Measurements from ENCODE around the gene CRYAB. TPM values are rescaled to one million over a fixed set of nuclear protein-coding genes. Genes with fewer than 3 reads are reported as not detected.

The CRYAB gene
- total RNA-seq, 1 experiment from 2014 or later: 2.1 TPM

GRCh38 chr11:111870886-111871692, 40.5 kb downstream of the CRYAB start, which contains the start of gene ALG9 (continued):
- TF ChIP-seq ATF1 (CRISPR knock-in tag; IDR thresholded peaks at IDR 0.05) (no peak), ZMAT4 (CRISPR knock-in tag; IDR thresholded peaks at IDR 0.05) (no peak)

- DNase-seq (ENCODE audit: low spot score): no peak
- Mint-ChIP-seq H3K4me1 (peaks cover 12% of the 10 kb centered on the region), H3K36me3 (peaks cover 2% of the 10 kb centered on the region; the same call in 1 of the 2 replicates), H3K4me3 (peak overlapping the region; percentile 89), H3K27ac (peak overlapping the region; percentile 39), H3K9me3 (no peaks in the 10 kb centered on the region), H3K27me3 (ENCODE audit: low read depth) (no peaks in the 10 kb centered on the region; the same call in 1 of the 2 replicates)
- ChIA-PET CTCF (interaction anchor here (0.5 to 3.3 kb wide), 25 partner anchors 9 to 442 kb away, joined by 3 to 51 read pairs (median 6); partner anchors contain the start of genes DIXDC1, DLAT, PPP2R1B and SIK2), POLR2A (interaction anchor here (1.0 to 1.9 kb wide), 5 partner anchors 48 to 112 kb away, joined by 3 to 18 read pairs (median 6); partner anchors contain the start of gene C11orf52)
- no peak for ATAC-seq
- no peak for TF ChIP-seq AR (CRISPR knock-in tag; IDR thresholded peaks at IDR 0.05)
- no peak for TF ChIP-seq ESRRA (CRISPR knock-in tag; IDR thresholded peaks at IDR 0.05; ENCODE audit: borderline replicate concordance)
- no peak for TF ChIP-seq CBFB (CRISPR knock-in tag; IDR thresholded peaks at IDR 0.05; ENCODE audit: low read depth)
- no peak for TF ChIP-seq ZNF416 (CRISPR knock-in tag; IDR thresholded peaks at IDR 0.05)
- no peak for TF ChIP-seq TEAD1 (CRISPR knock-in tag; IDR thresholded peaks at IDR 0.05)
- TF ChIP-seq SMAD4 (CRISPR knock-in tag; IDR thresholded peaks at IDR 0.05): no peak
- TF ChIP-seq ZNF512 (CRISPR knock-in tag; IDR thresholded peaks at IDR 0.05; ENCODE audit: borderline replicate concordance): no peak
- TF ChIP-seq ZNF232 (CRISPR knock-in tag; IDR thresholded peaks at IDR 0.05): no peak
- TF ChIP-seq HMGA2 (CRISPR knock-in tag; IDR thresholded peaks at IDR 0.05): no peak
- TF ChIP-seq ZBTB21 (CRISPR knock-in tag; IDR thresholded peaks at IDR 0.05; ENCODE audit: borderline replicate concordance): no peak
- no peak for TF ChIP-seq JUN (CRISPR knock-in tag; IDR thresholded peaks at IDR 0.05)
- TF ChIP-seq ZNF281 (CRISPR knock-in tag; IDR thresholded peaks at IDR 0.05): no peak
- no peak for TF ChIP-seq TP53 (CRISPR knock-in tag; IDR thresholded peaks at IDR 0.05)
- no peak for TF ChIP-seq FOXP1 (CRISPR knock-in tag; IDR thresholded peaks at IDR 0.05; ENCODE audit: borderline replicate concordance)
These were observed 41.1 kb downstream of the CRYAB start for GRCh38 chr11:111870522-111870885.

All from WTC11 (cell line).